RWPE2 (cell line): ENCODE results near the gene RNASE3.

Experiments used
- ATAC-seq: fragments of 200-7000 bp; cut with Tn5 transposase; 3 replicates; pipeline ENCODE4 v1.9.1; 2021; ENCODE audit warnings: low read depth
- DNase-seq: peaks from one replicate; pipeline ENCODE4 v3.0.0-alpha.2; 2020; ENCODE audit warnings: low spot score
- H3K27ac ChIP-seq: fragments of 450-650 bp; 2 replicates; pipeline ENCODE4 v1.5.1; 2017; ENCODE audit warnings: mild to moderate bottlenecking; ENCODE audit not compliant: poor library complexity, severe bottlenecking
- H3K27me3 ChIP-seq: fragments of 250-450 bp; sonication (Bioruptor Pico); 2 replicates; pipeline ENCODE4 v1.5.1; 2021; ENCODE audit warnings: mild to moderate bottlenecking, moderate library complexity; ENCODE audit not compliant: insufficient read depth, poor library complexity, severe bottlenecking
- H3K36me3 ChIP-seq: fragments of 250-450 bp; sonication (Bioruptor Pico); 2 replicates; pipeline ENCODE4 v1.5.1; 2020; ENCODE audit warnings: low read depth, mild to moderate bottlenecking, moderate library complexity
- H3K4me1 ChIP-seq: fragments of 250-450 bp; sonication (Bioruptor Pico); 2 replicates; pipeline ENCODE4 v1.5.1; 2021; ENCODE audit warnings: mild to moderate bottlenecking, moderate library complexity; ENCODE audit not compliant: insufficient read depth, poor library complexity, severe bottlenecking
- H3K4me3 ChIP-seq: fragments of 250-450 bp; sonication (Bioruptor Pico); 2 replicates; pipeline ENCODE4 v1.5.1; 2021; ENCODE audit warnings: mild to moderate bottlenecking, moderate library complexity; ENCODE audit not compliant: severe bottlenecking
- H3K9me3 ChIP-seq: fragments of 250-450 bp; sonication (Bioruptor Pico); 2 replicates; pipeline ENCODE4 v1.5.1; 2021; ENCODE audit warnings: mild to moderate bottlenecking, moderate library complexity; ENCODE audit not compliant: severe bottlenecking
- CTCF ChIP-seq: fragments of 450-650 bp; IDR thresholded peaks from one replicate; pipeline ENCODE4 v1.5.1; 2017; ENCODE audit warnings: mild to moderate bottlenecking, moderate library complexity; ENCODE audit not compliant: poor library complexity, severe bottlenecking

Gene RNASE3

DNA sequence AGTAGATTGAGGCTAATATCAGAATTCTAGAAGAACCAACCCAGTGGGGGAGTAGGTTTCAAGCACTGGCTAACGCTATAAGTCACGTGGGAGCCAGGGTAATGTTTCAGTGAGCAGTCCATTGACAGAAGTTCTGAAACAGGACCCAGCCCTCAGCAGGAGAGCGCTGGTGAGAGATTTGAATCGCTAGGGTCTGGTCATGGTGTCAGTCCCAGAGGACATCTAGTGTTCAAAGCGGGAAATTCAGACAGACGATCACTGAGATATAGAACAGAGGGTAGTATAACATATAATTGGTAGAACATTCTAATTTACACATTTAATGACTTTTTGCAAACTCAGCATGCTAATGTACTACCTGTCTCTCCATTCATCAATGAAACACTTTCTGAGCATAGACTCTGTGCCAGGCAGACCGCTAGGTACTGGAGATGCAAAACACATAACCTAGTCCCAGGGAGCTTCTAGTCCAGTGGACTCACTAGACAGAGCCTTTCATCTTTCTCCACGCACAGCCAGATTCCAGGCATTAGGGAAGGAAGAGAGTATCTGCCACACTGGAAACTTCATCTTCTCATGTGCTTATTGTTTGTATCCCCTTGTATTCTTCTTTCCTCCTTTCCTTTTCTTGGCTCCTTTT, 35.4 kb upstream of the RNASE3 start:
- peak; percentile 94 for ATAC-seq

DNA sequence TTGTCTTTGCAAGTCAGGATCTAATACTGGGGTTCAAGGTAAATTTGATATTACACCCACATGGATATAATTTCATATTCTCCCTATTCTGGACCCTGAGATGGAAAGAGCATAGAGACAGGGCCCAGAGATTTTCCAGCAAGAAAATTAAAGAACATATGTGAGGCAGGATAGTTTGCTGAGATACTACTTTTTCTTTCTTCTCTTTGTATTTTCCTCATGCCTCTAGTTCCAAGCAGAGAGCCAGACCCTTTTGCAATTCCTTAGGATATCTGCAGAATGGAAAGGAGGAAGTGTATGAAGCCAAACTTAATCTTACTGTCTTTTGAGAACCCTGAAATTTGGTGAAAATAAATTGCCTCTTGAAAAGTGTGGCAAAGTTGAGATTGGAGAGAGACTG, 34.0 kb upstream of the RNASE3 start:
- no peak overlapping the region for H3K4me3 ChIP-seq
- no peak overlapping the region for H3K27ac ChIP-seq
- no peak for TF ChIP-seq CTCF
- ATAC-seq (no peak), DNase-seq (no peak)
- H3K9me3 ChIP-seq: no peaks in the 10 kb centered on the region
- peaks cover 18% of the 10 kb centered on the region for H3K27me3 ChIP-seq
- no peaks in the 10 kb centered on the region for H3K36me3 ChIP-seq
- no peaks in the 10 kb centered on the region for H3K4me1 ChIP-seq

More for the DNA sequence above, 35.4 kb upstream of the RNASE3 start:
- no peaks in the 10 kb centered on the region for H3K9me3 ChIP-seq
- peaks cover 17% of the 10 kb centered on the region for H3K27me3 ChIP-seq
- H3K4me1 ChIP-seq: no peaks in the 10 kb centered on the region
- no peak for DNase-seq
- H3K4me3 ChIP-seq: no peak overlapping the region
- peak; percentile 85 for TF ChIP-seq CTCF
- H3K27ac ChIP-seq: no peak overlapping the region
- H3K36me3 ChIP-seq: no peaks in the 10 kb centered on the region

DNA sequence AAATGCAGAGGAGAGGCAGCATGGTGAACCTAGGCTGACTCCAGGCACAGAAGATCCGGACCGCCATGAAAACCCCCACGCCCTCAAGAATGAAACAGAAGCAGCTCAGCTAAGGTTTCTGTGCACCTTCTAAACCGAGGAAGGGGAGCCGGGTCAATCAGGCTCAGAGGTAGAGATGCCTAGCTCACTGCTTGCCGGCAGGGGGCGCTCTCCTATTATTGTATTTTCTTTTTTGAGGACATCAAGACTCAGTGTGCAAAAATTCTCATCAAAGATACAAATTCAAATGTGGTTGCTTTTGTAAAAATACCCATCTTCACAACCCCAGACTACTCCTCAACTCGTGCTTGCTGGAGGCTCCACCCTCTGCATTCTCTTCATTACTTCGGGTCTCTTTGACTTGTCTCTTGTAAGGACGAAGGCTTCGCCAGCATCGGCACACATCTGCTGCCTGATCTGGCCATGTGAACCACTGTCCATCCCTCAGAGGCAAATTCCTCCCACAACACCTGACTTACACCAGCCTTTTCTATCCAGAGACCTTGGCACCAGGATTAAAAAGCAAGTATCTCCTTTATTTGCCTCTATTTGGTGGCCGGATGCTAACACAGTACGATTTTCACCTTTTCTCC, 33.4 kb upstream of the RNASE3 start:
- H3K9me3 ChIP-seq: no peaks in the 10 kb centered on the region
- H3K4me1 ChIP-seq: no peaks in the 10 kb centered on the region
- no peak for DNase-seq
- peak; percentile 94 for TF ChIP-seq CTCF
- no peak overlapping the region for H3K27ac ChIP-seq
- no peak overlapping the region for H3K4me3 ChIP-seq
- ATAC-seq: peak; percentile 66
- H3K36me3 ChIP-seq: no peaks in the 10 kb centered on the region
- peaks cover 15% of the 10 kb centered on the region for H3K27me3 ChIP-seq

DNA sequence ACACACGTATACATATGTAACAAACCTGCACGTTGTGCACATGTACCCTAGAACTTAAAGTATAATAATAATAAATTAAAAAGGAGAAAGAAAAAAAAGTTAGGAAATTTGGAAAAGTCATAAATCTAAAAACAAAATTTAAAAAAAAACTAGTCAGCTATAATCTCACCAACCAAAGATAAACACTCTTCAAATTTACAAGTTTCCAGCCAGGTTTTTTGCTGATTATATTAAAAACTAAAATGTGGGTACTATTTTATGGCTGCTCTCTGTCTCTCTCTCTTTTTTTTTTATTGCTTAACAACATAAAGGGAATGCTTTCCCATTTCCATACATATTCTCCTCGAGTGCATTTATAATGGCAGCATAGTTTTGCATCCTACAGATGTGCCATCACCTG, 25.0 kb upstream of the RNASE3 start:
- no peak overlapping the region for H3K4me3 ChIP-seq
- peaks cover 9% of the 10 kb centered on the region for H3K27me3 ChIP-seq
- no peak for DNase-seq
- H3K9me3 ChIP-seq: no peaks in the 10 kb centered on the region
- ATAC-seq: no peak
- H3K27ac ChIP-seq: no peak overlapping the region
- no peak for TF ChIP-seq CTCF
- H3K36me3 ChIP-seq: no peaks in the 10 kb centered on the region
- no peaks in the 10 kb centered on the region for H3K4me1 ChIP-seq

DNA sequence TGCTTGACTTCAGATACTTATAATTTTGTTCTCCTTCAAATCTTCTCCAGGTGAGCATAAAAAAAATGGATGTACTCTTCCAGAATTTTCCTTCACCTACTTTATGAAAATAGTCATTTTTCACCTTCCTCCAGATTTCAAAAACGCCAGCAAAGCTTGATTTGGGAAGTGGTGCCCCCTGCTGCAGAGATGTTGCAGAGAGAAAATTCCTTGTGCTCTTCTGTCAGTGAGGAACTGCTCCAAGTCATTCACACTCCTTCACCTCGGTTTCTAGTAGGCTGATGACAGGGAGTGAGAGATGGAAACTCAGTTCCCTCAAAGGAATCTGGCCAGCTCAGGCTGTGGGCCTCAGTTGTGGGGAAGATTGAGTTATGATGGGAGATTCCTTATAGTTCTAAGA, 24.2 kb upstream of the RNASE3 start:
- TF ChIP-seq CTCF: no peak
- no peak overlapping the region for H3K27ac ChIP-seq
- DNase-seq (no peak), ATAC-seq (no peak)
- no peak overlapping the region for H3K4me3 ChIP-seq
- H3K9me3 ChIP-seq: no peaks in the 10 kb centered on the region
- no peaks in the 10 kb centered on the region for H3K36me3 ChIP-seq
- H3K4me1 ChIP-seq: no peaks in the 10 kb centered on the region
- H3K27me3 ChIP-seq: peaks cover 11% of the 10 kb centered on the region
